NCI-H2196 treated with DMSO at 0.1 percent for 48 hours (cell line): ENCODE results near the gene NAA50.

Experiments used
- DNase-seq: peaks from one replicate; lab custom pipeline; 2025; ENCODE audit not compliant: unreplicated experiment; lab: John Stamatoyannopoulos, UW

The NAA50 gene

GRCh38 chr3:113745756-113746547 is at the start of gene NAA50:
Gene NAA50 (minus strand): TSS chr3:113746249. CDS start chr3:113745949, 300 bp downstream.
- peak; percentile 97 for DNase-seq

GRCh38 chr3:113795693-113796092 is 49.6 kb upstream of the NAA50 start:
- DNase-seq: no peak

GRCh38 chr3:113794526-113794925 is 48.5 kb upstream of the NAA50 start:
- DNase-seq: no peak

GRCh38 chr3:113791381-113791780 is 45.3 kb upstream of the NAA50 start:
- DNase-seq: no peak

- DNase-seq: no peak
These were observed 37.9 kb upstream of the NAA50 start for GRCh38 chr3:113783980-113784379.

- no peak for DNase-seq
These were observed 37.4 kb upstream of the NAA50 start for GRCh38 chr3:113783463-113783862.

- no peak for DNase-seq
These were observed 30.5 kb upstream of the NAA50 start for GRCh38 chr3:113776564-113776963.

- DNase-seq: no peak
These were observed 29.5 kb upstream of the NAA50 start for GRCh38 chr3:113775516-113775915.

GRCh38 chr3:113773381-113773780 is 27.3 kb upstream of the NAA50 start:
- DNase-seq: no peak

- no peak for DNase-seq
These were observed 25.9 kb upstream of the NAA50 start for GRCh38 chr3:113771993-113772392.

GRCh38 chr3:113769551-113769950 is 23.5 kb upstream of the NAA50 start:
- DNase-seq: no peak

- no peak for DNase-seq
These were observed 18.6 kb upstream of the NAA50 start for GRCh38 chr3:113764698-113765097.

- no peak for DNase-seq
These were observed 12.5 kb upstream of the NAA50 start for GRCh38 chr3:113758389-113759024.

GRCh38 chr3:113754494-113755159 is 8.6 kb upstream of the NAA50 start:
- no peak for DNase-seq

GRCh38 chr3:113753376-113753985 is 7.4 kb upstream of the NAA50 start:
- no peak for DNase-seq

- DNase-seq: no peak
These were observed 5.1 kb upstream of the NAA50 start for GRCh38 chr3:113751141-113751540.

- DNase-seq: no peak
These were observed 1.4 kb upstream of the NAA50 start for GRCh38 chr3:113747283-113748046.

GRCh38 chr3:113746548-113747282 is 666 bp upstream of the NAA50 start, which contains the start of gene ATP6V1A:
Gene ATP6V1A (plus strand): TSS chr3:113747035. CDS start chr3:113778754, 31,719 bp downstream.
- DNase-seq: peak; percentile 95

- DNase-seq: peak; percentile 79
These were observed 901 bp downstream of the NAA50 start for GRCh38 chr3:113744941-113745755.
